HG02759 (cell line): ENCODE measurements around the gene SUMO2.
"Not testable (repeated sequence)": the region's sequence is repeated elsewhere in the genome, so short reads cannot be mapped to it uniquely, and the experiment has no call there.

Source experiments
- ATAC-seq: cut with Tn5 transposase; IDR thresholded peaks from one replicate; pipeline ENCODE4 v1.9.1; 2021; ENCODE audit warnings: mild to moderate bottlenecking, moderate library complexity; ENCODE audit not compliant: unreplicated experiment

The SUMO2 gene

DNA sequence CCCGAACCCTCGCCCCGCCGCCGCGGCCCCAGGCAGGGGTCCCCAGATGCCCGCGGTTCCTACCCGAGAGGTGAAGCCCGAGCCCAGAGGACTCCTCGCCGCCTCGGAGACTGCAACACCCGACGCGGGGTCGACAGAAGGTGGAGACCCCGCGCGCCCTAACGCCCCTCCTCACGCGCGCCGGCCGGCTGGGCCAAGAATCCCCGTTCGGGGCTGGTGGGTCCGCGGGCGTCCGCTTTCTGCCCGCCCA is 515 bp downstream of the SUMO2 start:
- ATAC-seq: peak; percentile 29

DNA sequence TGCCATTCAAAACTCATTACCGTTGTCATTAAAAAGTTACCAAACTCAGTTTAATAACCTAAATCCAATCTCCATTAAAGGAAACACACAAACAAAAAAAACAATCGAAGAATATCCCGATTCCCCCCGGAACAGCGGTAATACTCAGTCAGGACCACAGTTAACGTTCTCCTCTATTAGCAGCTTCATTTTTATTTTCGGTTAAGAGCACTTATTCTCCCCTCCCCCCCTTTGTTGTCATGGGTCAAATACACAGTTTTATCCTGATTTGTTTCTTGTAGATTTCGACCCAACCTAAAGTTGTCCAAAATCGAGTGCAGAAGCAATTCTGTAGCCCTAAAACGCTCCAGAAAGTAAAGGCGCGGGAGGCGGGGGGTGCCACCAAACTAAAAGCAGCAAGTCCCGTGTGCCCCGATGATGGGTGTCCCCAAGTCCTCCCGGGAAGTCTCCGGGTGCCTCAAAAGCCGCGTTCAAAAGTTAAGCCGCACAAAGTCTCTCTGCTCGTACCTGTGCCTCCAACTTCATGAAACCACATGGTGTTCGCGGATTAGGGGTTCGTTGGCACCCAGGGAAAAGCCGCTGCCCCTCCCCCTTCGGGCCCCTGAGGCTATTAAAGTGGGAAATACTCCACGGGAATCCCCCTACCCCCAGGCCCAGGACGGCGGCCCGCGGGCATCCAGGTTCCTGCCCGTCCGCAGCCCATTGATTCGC is 996 bp downstream of the SUMO2 start:
- no peak for ATAC-seq

DNA sequence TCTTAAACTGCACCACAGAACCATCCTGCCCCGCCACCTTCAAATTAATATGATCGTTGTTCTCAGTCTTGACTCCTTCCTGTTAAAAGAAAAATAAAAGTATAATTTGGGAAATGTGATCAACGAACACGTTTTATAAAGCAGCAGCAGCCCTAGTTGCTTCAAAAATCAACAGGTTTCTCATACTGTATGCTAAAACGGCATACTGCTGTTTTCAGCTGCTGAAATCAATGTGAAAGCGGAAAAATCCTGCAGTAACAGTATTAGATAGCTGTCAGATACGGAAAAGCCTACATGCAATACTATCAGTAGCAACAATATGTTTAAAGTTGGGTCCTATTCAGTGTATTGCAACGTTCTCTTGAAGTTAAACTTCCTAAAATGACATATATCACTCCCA is 1.6 kb downstream of the SUMO2 start:
- ATAC-seq: no peak

DNA sequence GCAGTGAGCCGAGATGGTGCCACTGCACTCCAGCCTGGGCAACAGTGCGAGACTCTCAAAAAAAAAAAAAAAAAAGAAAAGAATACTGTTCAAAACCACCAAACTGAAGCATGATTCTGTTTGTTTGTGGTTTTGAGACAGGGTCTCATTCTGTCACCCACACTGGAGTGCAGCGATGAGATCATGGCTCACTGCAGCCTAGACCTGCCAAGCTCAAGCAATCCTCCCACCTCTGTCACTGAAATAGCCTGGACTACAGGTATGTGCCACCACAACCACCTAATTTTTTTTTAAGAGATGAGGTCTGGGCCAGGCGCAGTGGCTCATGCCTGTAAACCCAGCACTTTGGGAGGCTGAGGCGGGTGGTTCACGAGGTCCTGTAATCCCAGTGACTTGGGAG is 4.3 kb downstream of the SUMO2 start:
- ATAC-seq: no peak

DNA sequence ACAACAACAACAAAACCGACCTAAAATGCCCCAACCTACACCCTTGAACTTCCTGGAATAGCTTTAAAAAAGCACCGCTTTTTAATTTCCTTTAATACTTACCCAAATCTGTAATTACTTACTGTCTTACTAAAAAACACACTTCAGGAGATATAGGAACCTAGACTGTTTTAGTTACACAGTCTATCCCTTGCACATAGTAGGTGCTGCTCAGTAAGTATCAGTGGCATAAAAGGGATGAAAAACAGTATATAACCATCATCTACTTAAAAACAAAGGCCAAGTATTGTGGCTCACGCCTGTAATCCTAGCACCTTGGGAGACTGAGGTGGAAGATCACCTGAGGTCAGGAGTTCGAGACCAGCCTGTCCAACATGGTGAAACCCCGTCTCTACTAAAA is 6.1 kb downstream of the SUMO2 start:
- no peak for ATAC-seq

DNA sequence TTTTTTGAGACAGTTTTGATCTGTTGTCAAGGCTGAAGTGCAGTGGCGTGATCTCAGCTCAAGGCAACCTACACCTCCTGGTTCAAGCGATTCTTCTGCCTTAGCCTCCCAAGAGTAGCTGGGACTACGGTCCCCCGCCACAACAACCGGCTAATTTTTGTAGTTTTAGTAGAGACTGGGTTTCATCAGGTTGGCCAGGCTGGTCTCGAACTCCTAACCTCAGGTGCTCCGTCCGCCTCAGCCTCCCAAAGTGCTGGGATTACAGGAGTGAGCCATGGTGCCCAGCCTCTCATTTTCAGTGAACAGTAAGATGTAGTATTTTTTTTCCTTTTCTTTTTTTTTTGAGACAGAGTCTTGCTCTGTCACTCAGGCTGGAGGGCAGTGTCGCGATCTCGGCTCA is 7.8 kb downstream of the SUMO2 start:
- no peak for ATAC-seq

DNA sequence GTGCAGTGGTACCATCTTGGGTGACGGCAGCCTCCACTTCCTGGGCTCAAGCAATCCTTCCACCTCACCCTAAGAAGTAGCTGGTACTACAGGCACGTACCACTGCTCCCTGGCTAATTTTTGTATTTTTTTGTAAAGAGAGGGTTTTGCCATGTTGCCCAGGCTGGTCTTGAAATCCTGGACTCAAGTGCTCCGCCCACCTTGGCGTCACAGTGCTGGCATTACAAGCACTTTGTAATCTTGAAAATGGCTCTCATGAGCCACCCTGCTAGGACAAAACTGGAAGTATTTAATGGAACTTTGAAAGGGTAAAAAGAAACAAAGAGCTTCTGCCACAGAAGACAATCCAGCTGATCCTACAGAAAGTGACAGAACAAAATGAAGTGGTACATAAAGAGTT is 9.2 kb downstream of the SUMO2 start:
- no peak for ATAC-seq

DNA sequence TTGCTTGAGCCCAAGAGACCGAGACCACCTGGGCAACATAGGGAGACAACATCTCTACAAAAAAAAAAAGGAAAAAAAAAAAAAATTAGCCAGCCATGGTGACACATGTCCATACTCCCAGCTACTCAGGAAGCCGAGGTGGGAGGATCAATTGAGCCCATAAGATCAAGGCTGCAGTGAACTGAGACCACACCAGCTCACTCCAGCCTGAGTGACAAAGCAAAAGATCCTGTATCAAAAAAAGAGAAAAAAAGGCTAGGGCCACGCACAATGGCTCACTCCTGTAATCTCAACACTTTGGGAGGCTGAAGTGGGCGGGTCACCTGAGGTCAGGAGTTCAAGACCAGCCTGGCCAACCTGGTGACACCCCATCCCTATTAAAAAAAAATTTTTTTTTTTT is 13.8 kb downstream of the SUMO2 start:
- ATAC-seq: no peak

DNA sequence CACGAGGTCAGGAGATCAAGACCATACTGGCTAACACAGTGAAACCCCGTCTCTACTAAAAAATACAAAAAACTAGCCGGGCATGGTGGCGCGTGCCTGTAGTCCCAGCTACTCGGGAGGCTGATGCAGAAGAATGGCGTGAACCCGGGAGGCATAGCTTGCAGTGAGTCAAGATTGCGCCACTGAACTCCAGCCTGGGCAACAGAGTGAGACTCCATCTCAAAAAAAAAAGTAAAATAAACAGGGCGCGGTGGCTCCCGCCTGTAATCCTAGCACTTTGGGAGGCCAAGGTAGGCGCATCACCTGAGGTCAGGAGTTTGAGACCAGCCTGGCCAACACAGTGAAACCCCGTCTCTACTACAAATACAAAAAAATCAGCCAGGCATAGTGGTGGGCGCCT is 18.2 kb downstream of the SUMO2 start:
- not testable (repeated sequence) for ATAC-seq

DNA sequence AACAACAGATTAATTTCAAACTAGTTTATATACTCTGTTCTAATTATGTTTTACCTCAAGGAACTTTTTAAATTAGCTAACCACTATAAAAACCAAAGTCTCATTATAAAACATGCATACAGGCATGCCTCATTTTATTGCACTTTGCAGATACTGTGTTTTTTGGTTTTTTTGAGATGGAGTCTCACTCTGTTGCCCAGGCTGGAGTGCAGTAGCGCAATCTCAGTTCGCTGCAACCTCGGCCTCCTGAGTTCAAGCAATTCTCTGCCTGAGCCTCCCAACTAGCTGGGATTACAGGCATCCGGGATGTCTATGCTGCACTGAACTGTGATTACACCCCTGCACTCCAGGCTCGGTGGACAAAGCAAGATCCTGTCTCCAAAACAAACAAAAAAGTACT is 19.7 kb downstream of the SUMO2 start:
- no peak for ATAC-seq

DNA sequence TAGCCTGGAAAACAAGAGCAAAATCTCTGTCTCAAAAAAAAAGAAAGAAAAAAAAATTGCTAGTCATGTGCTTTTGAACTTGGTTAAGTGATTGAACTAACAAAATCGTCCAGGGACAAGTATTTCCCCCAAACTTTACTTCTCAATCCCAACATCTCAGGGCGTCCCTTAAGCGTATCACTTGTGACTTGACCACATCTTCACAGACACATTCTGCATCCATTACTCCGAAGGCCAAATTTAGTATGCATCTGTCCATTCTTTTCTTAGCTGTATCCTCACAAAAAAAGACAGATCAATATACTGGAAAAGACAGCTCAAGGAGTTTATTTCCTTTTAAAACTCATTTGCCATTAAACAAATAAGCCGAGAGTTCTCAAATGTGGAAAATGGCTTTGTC is 22.5 kb downstream of the SUMO2 start:
- no peak for ATAC-seq

DNA sequence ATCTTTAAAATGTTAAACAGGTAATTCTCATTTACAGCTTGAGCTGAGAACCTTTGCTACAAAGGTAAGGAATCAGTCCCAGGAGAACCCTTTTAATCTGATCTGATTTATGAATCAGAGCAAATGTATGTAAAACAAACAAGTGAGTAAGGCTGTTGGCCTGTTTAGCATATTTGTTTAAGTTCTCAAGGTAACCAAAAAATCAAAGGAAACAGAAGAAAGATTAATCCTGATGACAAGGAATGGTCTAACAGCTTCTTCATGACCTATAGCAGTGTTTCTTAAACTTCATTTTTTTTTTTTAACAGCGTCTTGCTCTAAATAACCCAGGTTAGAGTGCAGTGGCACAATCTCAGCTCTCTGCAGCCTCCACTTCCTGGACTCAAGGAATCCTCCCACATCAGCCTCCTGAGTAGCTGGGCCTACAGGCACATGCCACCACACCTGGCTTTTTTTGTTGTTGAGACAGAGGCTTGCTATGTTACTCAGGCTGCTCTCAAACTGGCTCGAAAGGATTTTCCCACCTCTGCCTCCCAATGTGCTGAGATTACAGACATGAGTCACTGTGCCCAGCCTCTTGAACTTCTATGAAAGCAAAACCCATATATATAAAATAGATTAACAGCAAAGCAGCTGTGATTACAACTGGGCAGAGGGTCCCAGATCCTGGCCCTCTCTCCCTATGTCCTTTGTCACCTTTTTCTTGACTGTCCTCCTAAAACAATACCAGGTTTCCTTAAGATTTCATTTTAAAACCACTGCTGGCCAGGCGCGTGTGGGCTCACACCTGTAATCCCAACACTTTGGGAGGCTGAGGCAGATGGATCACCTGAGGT is 23.3 kb downstream of the SUMO2 start:
- no peak for ATAC-seq

DNA sequence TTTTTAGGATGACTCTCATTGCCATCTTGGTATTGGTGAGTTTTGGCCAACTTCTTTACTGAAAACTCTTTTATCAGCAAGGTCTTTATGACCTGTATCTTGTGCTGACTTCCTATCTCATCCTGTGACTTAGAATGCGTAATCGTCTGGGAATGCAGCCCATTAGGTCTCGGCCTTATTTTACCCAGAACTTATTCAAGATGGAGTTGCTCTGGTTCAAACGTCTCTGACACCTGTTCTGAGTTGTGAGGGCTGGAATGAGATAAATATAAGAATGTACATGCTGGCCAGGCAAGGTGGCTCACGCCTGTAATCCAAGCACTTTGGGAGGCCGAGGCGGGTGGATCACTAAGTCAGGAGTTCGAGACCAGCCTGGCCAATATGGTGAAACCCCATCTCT is 24.3 kb downstream of the SUMO2 start:
- not testable (repeated sequence) for ATAC-seq

DNA sequence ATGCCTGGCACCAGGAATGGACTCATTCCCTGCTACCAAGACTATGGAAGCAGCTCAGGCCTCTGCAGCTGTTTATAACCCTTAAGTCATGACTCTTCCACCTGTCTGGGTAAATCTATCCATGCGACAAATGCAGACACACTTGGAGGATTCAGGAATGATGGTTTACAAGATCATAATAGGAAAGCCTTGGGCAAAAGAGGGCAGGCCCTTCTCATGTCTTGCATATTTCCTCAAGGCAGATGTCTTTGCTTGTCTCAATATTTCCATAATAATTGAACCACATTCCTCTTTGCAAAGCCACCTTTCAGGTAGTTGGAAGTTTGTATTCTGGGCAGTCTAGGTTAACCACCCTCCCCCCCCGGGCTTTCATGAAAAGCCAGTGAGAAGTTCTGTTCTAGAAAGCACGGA is 27.6 kb downstream of the SUMO2 start:
- no peak for ATAC-seq

DNA sequence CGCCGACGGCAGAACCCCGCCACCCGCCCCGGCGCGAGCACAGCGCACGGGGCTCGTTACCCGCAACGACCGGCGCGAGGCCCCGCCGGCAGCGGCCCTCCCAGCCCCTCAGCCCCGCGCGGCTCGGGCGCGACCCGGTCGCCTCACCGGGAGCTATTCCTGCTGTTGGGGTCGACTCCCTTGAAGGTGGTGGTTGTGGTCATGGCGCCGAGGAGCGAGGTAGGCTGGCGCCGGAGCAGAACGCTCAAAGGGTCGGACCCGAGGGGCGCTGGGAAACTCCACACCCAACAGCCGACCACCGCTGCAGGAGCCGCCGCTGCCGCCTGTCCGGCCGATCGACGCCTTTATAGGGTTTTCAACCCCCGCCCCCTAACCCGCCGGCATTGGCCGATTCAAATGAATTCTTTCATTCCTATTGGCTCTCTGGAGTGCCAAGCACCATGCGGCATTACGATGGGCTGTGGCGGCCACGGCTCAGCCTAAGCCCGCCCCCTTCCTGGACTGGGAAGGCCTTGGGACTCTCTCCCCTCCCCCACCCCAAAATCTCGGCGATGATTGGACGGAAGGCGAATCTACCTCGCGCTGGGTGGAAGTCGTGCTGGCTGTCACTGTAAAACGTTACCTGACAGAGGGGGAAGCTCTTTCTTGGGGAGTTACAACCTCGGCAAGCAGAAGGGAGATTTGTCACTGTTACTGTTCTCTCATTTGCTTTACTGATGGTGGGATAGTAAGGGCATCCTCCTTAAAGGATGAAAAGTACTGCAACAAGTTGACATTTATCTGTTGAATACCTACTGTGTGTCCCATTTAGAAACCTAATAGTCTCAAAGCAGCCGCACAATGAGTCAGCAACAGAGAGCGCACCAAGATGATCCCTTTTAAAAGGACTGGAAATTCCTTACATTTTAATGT is 28.3 kb downstream of the SUMO2 start, which contains the start of gene JPT1:
TSS of gene JPT1 (minus strand) at position 318 of the 912 bp plus-strand sequence. CDS start at position 203, 115 bp downstream.
- ATAC-seq: peak; percentile 94

DNA sequence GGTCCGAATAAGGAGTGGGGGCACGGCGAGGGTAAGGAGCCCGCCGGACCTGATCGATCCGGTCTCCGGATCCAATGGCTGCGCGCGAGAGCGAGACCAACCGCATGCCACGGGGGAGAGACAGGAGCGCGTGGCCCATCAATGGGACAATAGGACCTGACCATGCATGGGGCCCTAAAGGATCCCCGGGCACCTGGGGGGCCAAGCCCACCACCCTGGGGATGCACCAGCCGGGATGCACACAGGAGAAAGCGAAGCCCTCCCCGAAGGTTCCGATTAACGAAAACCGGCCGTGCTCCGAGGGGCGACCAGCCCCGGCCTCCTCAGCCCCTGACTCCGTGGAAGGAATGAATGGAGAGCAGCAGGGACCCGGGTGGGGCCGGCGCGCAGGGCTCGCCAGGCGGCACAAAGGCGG is 29.0 kb downstream of the SUMO2 start:
- ATAC-seq: peak; percentile 19

DNA sequence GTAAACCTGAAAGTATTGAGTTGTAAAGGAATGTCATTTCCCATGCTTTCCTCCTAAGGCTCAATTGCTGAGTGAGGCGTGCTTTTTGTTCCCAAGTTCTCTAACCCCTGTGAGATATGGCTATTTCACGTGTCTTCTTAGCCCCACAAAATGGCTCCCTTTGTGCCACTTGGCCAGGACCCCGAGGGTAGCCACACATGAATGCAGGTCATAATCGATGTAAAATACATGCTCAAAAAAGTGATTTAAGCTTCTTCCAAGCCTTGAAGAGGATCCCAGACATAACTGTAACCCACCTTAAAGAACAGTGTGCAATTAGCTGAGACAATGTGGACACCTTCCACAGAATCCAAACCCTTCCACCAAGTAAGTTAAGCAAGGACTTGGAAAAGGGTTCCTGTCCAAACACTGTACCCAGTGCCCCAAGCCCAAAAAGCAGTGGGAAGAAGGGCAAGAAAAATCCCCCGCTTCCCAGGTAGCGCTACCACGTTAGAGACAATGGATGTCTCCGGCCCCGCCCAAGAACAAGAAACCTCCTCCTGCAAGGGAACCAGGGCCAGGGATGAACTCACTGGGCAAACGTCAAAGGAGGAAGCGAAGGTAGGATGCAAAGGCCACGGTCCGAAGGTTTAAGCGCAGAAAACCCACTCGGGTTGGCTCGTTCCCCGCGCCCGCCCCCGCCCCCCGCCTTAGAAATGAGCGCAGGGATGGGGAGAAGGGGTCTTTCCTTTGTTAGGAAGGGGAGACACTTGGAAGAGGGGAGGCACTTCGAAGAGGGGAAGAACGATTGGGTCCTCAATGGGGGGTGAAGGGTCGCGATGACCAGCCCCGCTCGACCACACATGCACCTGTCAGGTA is 29.6 kb downstream of the SUMO2 start:
- no peak for ATAC-seq

DNA sequence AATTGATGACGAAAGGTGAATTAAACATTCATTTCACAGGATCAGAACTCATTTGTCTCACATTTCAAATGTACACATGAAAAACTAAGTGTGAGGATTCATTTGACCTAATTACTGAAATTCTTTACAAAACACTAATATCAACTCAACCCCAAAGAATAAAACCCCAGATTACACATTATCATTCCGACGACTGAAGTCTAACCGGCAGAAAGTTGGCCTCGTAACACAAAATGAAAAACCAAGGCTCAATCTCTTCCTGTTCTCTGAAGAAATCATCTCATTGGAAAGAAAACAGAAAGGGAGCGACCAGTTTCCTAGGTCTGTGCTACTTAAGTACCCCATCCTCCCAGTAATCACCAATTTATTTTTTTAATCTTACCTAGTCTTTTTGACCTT is 30.2 kb downstream of the SUMO2 start:
- ATAC-seq: no peak

DNA sequence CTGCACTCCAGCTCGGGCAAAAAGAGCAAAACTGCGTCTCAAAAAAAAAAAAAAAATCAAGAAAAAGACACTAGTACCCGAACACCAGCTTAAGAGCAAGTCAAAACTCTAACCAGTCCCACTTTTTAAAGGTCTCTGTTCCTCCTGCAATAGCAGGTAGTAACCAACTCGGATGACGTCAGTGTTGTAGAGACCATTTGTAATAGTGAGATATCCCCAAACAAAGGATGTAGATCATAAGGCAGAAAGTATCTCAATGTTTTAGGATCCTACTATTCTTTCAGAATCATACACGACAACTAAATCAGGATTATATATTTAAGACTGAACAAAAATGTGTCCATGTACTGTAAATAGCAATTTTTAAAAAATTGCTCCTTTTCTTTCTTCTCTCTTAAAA is 30.8 kb downstream of the SUMO2 start:
- ATAC-seq: no peak

DNA sequence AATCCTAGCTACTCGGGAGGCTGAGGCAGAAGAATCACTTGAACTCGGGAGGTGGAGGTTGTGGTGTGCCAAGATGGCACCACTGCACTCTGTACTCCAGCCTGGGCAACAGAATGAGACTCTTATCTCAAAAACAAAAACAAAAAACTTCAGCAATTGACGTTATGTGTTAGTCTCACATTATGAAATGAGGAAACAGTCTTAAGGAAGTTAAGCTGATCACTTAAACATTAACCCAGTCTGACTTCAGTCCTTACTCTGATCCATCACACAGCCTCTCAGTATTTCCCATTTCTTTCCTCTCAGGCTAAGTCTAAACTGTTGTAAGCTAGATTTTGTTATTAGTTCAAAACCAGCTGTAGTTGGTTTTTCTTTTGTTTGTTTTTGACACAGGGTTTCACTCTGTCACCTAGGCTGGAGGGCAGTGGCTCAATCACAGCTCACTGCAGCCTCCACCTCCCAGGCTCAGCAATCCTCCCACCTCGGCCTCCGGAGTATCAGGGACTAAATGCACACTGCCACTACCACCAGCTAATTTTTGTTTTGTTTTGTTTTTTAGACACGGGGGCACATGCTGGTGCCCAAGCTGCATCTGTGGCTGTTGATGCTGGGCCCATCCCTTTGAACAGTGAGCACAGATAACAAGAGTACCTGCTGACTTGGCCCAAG is 34.7 kb downstream of the SUMO2 start:
- ATAC-seq: no peak
